ENCODE measurements around the gene TUB.

TUB gene

DNA sequence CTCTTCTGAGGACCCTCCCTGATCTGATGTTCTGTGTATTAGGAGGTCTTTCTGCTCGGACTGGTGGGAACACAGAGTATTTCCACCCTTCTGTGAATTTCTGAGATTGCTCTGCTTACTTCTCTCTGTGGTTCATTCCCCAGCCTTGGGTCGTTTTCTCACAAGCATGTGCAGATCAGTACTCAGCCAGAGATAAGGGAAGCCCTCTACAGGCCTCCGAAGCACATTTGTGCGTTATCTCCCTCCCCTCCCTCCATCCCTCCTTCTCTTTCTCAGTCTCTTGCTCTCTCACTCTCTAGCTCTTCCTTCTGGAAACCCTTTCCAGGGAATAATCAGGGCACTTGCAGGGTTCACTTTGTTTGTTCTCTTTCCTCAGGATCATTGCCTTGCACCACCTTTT is 35.2 kb upstream of the TUB start:
- DNase-seq = no peak

DNA sequence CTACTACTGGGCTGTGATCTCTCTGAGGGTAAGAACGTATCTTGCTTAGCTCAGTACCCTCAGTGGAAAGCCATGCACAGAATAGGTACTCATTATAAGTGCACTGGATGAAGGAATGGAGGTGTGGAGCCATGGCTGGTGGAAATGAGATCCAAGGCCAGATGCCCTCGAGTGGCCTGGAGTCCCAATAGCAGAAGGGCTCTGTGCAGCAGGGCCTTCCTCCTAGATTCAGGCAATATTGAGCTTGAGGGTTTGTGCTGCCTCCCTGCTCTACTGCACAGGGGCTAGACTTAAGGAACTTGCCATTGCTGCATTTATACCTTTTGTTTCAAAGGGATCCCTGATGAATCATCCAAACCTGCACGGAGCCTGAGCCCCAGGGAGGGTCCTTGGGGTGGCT is 33.6 kb upstream of the TUB start:
- DNase-seq = no peak

DNA sequence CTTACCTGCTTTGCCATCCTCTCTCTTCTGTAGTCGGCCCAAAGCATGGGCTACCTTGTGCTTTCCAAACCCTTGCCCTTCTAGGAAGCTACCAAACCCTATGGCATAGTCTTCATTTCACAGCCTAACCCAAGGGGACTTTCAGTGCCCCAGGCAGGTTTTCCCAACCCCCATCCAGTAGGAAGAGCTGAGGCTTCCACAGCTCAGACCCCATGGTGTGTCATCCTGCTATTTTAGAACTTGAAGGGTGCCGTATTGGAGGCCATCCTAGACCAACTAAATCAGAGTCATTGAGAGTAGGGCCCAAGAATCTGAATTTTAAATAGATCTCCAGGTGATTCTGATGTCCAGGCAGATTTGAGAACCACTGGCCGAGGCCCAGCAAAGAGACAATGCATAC is 31.9 kb upstream of the TUB start:
- no peak for DNase-seq

DNA sequence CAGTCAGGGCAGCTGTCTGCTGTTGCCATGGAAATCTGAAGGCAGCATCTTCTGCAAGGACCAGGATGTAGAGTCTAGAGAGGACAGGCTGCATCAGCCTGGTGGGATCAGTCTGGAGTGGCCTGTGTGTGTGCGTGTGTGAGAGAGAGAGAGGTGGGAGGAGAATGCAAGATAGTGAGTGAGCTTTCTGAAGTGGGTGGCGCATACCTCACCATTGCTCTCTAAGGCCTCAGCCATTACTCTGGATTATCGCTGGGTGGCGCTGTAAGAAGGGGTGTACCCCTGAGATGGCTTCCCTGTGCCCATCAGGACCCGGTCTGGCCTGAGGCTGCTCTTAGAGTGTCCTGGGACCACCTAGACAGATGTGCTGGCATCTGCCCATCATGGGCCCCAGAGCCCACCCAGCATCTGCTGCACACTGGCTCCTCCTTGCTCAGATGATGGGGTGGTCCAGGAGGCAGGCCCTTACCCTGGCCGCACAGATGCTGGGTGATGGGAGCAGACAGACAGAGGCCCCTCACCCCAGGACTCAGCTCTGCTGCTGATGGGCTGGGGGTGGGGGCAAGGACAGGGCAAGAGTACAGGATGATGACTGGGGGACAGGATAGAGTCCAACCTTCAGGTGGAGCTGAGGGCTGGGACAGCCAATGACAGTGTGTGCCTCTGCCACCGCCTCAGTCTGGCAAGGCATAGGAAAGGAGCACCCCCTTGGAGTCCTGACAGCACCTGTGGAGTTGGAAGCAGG is 25.7 kb upstream of the TUB start:
- no peak for DNase-seq

DNA sequence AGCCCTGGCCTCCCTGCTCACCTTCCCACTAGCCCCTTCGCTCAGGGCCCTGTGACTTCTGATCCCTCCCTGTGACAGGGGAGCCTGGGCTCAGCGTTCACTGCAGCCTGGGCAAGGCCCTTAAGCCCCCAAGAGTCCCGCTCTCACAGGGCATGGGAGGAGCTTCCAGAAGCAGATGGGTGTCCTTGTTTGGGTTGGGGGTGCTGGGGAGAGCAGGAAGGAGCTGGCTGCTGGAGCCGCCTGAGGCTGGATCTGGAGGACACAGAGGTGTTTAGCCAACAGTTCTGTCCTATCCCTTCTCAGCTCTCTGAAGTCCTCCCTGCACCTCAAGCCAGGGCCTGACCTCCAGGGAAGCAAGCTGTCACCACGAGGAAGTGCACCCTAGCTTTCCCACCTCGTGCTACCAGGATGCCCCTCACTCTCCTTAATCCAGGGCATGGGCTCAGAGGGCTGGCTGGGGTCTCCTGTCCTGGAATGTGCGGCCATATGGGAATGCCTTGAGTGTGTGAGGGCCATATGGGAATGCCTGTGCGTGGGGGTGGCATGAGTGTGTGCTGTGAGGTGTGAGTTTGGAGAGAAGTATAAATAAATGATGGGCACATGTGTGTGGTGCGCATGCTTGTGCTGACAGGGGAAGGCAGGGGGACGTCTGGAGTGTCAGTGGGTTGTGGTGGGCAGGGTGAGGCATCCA is 25.0 kb upstream of the TUB start:
- DNase-seq = no peak

DNA sequence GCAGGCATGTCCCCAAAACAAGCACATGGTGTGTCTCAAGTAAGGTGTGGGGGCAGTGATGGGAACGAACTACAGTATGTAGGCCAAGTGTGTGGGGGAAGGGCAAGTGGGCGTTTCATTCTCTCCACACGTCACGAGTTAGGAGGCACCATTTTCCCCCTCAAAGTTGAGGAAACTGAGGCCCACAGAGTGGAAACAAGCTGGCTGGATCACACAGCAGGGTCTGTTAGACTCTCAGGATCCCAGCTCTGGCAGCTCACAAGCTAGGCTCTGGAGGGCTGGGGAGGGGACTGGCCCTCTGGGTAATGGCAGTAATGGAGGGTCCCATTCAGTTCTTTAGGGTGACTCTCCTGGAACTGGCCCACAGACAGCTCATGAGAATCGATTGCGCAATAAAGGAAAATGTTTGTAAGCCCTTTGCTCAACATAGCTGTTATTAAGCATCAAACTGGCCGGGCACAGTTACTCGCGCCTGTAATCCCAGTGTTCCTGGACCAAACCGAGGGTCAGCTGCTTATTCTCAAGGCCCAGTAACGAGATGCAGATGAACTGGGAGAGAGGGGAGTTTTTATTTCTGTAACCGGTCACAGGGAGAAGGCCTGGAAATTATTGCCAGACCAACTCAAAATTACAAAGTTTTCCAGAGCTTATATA is 24.1 kb upstream of the TUB start:
- no peak for DNase-seq

DNA sequence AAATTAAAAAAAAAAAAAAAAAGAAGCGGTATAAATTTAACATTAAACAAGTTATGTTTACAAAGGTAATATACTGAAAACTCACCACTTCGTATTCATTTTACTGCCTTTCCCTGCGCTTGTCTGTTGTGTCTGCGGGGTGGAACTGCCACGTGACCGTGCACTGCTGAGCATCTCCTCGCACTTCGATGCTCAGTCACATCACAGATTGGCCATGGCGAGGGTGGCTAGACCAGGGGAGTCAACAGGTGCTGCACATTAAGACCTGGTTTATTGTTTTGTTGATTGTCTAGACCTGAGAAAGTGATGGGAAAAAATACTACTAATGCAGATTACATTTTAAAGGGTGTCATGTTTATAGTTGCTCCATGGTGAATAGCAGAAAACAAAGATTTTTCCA is 22.8 kb upstream of the TUB start:
- DNase-seq = no peak

DNA sequence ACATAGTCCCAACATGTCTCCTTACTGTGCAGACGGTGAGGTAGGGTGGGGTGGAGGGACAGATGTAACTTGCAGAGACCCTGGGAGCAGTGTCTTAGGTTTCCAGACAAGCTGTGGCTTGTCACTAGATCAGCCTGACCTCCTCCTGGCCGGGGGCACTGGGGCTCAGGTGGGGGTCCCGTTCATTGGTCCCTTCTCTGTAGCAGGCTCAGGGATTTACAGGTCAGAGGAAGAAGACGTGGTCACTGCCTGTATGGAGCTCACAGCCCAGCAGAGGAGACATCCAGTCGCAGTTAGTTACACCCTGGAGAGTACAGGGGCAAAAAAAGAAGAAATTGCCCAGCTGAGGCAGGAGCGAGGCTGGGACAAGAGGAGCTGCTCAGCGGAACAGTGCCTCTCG is 22.0 kb upstream of the TUB start:
- DNase-seq = no peak

DNA sequence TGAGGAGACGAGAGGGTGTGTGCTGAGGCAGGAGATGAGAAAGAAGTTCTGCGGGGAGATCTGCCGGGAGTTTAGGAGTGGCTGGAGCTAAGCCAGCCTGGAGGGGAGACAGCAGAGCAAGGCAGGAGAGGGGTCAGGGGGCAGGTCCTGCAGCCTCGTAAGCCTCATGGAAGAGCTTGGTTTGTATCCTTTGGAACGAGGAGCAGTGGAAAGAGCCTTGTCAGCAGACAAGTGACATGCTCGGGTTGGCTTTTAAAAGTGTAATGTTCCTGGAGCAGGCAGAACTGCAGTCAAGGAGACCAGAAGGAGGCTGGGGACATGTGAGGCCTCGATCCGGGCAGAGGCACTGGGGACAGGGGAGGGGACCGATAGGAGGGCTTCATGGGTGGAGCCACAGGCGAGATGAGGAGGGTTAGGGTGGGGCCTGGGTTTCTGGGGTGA is 21.4 kb upstream of the TUB start:
- no peak for DNase-seq

DNA sequence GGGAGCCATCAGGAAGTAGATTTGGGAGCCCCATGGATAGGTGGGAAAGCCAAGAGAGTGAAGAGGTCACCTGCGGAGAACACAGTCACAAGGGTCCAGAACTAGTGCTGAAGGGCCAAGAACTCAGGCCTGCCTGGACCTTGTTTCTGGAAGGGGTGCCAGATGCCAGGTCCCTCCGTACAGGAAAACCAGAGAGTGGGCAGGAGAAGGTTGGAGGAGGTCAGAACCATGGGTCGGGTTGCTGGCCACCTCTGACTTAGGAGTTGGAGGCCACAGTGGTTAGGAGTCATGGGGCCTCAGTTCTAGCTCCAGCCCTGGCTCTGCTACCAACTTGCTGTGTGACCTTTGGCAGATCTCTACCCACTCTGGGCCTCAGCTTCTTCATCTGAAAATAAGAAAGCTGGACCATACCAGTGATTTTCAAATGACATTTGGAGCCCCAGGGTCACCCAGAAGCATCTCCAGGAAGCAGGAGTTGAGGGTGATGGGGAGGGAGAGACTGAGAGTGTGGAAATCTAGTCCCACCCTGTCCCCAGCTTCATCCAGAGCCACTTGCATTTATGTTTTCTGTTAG is 20.8 kb upstream of the TUB start:
- no peak for DNase-seq

DNA sequence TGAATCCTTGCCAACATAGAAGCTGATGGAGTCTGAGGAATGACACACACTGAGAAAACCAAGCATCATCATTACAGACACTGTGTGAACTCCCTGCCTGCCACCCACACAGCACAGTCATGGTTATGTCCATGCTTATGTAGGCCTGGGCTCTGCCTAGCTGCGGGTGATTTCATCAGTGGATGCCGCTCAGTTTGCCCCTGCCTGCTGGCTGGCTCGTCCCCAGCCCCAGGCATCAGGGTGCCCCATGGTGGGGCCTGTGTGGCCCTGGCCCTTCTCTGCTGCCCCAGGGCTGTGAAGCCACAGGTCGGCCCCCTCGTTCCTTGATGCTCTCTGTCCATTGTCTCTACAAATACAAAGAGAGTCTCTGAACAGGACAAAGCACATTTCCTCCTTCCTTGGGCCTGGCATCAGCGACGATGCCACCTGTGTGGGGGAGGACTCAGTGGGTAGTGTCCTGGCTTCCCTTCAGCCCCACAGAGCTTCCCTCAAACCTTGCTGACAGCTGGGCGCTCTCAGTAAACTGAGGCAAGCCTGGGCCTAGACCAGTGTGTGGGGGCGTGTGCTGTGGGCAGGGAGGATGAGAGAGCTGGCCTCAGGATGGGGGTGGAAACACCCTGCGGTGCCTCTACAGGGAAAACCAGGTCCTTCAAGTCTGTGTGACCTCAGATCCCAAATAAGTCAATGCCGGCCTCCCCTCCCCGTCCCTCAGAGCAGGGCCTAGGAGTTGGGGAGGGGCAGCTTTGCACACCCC is 20.0 kb upstream of the TUB start:
- peak; percentile 33 for DNase-seq

DNA sequence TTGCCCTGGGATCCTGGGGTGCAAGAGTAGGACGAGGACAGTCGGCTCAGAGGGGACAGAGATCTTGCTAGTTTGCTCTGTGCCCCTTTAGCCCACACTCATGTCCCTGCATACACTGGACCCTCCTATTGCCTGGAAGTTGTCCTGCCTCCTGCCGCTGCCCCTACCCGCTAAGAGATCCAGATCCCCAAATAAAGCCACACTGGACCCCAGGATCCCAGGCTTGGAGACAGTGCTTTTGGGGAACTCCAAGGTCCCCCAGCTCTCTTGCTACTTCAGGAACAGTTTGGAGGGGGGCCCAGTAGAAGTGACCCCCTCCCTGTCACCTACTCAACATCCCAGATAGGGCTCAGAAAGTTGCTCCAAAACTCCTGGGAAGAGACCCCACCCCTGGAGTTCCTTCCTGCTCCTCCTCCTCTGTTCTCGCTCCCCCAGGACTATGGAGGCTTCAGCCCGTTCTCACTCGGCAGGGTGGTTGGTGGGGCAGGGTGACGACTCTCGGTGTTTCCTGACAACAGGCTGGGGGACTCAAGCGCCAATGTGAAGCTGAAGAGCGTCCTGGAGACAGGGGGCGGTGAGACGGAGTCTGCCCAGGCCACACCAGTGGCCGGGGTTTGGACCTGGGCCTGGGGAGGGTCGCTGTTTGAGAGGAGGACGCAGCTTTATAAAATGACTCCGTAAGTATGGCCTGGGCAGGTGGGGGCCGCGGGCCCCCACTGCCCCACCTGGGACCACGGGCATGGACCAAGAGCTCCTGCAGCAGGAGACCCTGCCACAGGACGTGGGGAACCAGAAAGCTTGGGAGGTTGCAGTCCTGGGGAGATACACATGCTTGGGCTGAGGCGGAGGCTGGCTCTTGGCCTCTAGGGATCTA is 19.2 kb upstream of the TUB start:
- no peak for DNase-seq

DNA sequence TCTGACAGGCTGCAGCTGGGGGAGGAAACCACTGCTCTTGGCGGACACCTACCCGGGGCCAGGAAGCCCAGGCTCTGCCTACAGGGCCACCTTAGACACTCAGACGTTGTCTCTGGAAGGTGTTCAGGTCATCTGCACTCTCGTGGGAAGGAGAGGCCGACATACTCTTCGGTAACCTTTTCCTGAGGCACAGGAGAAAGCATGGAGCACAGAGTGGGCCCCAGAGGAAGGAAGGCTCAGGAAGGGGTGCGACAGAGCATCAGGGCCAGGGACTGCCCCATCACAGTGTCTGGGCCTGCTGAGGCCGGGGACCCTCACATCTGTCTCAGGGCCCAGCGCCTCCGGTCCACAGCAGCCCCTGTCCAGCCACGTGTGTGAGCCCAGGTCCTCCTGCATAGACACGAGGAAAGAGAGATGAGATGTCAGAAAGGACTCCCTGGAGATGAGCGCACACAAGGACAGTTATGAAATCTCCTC is 18.2 kb upstream of the TUB start:
- no peak for DNase-seq

DNA sequence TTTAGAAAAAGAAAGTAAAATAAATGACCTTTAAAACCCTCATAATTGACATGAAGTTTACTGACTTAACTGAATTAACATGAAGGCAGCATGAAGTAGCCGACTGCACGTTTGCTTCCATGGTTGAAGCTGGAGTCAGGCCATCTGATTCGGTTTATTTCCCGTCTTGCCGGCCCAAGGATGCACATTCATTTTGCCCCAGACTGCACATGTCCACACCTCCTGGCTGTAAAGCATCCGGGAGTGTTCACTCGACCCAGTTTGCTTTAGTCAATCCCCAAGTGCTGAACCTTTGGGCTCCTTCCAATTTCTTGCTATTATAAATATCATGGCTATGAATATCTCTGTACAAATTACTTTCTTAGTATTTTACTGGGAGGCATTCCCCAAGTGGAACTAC is 17.7 kb upstream of the TUB start:
- DNase-seq = peak; percentile 43

DNA sequence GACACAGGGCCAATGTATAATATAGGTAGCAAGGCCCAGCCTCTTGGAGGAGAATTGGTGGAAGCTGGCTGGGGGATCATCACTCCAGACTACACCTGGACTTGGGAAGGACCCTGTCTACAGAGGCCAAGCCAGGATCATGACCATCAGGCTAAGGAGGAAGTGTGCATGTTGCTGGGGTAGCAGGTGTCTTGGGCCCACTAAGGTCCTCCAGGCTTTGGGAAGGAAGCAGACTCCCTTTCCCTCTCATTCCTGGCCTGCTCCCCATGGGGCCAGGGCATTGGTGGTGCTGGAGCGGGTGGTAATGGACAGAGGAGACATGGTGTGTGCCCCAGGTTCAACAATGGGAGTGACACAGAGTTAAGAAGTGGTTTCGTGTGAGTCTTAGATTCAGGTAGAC is 16.0 kb upstream of the TUB start:
- no peak for DNase-seq

DNA sequence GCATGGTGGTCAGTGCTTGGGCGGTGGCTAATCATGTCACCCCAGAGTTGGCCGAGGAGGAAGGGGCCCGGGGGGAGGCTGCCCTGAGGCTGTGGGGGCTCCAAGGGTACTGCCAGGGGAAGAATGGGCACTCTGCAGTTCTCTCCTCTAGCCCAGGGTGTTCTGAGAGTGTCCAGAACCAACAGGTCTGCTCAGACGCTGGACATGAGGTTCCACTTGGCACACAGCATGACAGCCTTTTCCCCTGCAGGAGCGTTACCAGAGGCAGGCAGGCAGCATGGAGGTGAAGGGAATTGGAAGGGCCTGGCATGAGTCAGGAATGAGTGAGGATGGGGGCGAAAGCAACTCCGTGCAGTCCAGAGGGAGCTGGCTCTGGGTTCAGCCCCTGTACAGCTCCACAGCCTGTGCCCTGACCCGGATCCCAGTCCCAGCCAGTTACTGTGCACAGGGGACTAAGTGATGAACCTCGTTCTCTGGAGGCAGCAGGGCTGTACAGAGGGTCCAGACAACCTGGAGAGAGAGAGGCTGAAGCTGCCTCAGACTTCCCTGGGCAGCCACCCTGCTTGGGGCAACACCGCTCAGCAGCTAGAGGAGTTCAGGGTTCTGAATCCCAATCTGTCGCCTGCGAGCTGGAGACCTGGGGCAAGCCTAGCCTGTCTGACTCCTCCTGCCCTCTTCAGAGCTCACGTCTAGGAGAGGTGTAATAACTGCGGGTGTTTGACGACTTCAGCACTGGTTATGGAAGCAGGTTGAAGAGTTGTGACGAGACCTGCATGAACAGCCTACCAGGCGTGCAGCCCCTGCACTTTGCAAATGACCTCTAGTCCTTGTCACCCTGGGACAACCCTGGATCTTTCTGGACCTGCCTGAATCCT is 14.7 kb upstream of the TUB start:
- DNase-seq = no peak

DNA sequence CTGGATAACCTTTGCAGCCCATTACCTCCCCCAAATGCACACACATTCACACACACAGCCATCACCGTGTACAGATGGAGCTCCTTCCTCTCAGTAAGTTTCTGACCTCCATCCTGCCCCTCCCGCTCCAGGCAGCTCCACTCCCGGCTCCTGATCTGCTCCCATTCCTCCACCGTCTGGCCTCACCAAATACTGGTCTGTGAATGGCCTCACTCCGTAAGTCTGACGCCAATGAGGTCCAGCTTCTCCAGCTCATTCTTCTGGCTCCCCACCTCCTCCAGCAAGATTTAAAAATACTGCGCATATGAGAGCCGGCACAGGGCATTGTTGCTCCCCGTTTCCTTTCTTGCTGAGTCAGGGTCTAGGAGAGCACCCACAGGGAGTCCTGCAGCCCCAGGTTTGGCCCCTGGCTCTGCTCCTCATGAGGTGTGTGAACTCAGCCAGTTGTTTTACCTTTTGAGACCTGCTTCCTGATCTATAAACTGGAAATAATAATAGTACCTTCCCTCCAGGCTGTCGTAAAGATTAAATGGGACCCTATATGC is 14.0 kb upstream of the TUB start:
- DNase-seq = no peak

DNA sequence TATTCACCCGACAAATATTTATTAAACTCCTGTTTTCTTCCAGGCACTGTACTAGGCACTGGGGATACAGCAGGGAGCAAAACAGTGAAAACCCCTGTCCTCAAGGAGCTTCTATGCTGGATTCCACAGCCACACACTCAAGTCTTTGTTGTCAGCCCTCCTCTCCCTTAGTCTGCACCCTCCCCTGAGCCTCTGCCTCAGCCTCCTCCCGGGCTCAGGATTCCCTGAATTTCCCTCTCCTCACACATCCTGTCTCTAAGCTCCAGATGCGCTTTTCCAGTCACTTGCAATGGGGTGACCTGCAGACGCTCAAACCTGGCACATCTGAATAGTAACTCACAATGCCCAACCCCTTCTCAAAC is 13.5 kb upstream of the TUB start:
- no peak for DNase-seq

DNA sequence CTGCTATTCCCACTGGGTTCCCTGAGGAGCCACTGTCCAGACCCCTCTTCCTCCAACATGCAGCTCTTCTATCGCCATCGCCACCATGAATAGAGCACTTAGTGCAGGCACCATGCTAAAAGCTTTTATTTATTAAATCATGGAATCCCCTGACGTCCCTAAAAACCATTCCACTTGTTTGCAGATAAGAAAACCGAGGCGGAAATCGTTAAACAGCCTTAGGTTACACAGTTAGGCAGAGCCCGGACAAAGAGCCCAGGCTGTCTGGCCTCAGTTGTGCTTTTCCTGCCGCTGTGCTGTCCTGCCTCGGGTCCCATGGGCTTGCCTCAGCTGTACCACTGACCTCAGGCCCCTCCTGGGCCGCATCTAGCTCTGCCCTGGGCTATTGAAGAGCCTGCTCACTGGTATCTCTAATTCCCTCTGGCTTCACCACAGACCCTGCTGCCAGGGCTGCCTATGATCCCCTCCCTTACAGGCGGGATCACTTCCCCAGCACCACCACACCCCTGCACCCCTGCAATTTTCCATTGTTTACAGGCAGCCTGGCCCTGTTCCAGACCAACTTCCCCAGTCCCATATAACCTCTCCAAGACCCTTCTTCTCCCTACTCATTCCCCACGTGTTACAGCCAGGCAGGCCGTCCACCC is 13.0 kb upstream of the TUB start:
- DNase-seq = no peak

Data from fibroblast of skin of scalp (primary cell).